Breast epithelium (tissue), 3 donors: ENCODE measurements around the gene TRAPPC13.

Experiments
- POLR2A ChIP-seq: fragments of 450-650 bp; IDR thresholded peaks from one replicate; pipeline ENCODE4 v1.6.1; 2016; ENCODE audit warnings: antibody characterized with exemption, mild to moderate bottlenecking, moderate library complexity
- POLR2AphosphoS5 ChIP-seq, 3 donors: sonication (generic); formaldehyde crosslinking; IDR thresholded peaks; one replicate each; pipeline ENCODE4 v1.6.1; 2017; ENCODE audit warnings: antibody characterized with exemption in 3 of 3
- TF ChIP-seq, protein P1 (sequence below), 3 donors: fragments of 450-650 bp; IDR thresholded peaks; one replicate each; pipeline ENCODE4 v1.5.1; 2016 to 2017; ENCODE audit warnings: antibody characterized with exemption in 3 of 3, mild to moderate bottlenecking in 3 of 3, moderate library complexity in 3 of 3

DNA sequence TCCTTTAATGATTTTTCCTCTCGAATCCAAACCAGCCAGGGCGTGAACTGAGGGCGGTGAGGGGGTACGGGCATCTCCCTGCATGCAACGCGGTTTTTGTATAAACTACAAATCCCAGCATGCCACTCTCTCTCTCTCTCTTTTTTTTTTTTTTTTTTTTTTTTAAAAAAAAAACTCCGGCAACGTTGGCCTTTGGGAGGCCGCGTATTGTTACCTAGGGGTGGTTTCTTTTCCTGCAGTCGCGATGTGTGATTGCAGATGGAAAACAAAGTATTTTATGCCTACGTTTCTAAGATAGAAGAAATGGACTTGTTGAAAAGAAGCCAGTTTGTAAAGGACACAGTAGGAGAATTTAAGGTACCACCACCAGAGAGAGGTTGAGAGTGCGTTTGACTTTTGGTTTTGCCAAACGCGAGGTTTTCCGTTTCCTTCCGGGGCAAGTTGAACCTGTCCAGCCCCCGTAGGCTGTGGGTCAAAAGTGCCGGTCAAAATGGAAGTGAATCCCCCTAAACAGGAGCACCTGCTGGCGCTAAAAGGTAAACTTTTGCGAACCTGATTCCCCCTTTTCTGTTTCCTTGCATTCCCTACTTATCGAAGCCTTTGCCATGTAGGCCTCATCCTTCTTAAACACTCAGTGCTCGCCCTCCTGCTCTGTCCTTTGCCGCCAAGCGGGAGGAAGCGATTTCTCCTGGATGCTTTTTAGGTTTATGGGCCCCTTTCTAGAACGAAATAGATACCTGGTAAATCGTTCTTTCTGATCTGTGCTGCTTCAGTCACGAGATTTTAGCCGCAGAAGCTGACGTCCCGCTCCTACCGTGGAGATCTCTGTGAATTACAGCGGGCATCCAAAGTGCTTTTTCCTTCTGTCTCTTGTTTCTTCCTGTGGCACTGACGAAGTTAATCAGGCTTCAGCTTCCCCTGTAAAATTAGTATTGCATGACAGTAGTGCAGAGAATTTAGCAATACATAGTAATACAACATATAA lies at the start of gene TRAPPC13, which contains the start of gene SHLD3:
- TF ChIP-seq POLR2A, result no peak
- TF ChIP-seq, protein P1, sequence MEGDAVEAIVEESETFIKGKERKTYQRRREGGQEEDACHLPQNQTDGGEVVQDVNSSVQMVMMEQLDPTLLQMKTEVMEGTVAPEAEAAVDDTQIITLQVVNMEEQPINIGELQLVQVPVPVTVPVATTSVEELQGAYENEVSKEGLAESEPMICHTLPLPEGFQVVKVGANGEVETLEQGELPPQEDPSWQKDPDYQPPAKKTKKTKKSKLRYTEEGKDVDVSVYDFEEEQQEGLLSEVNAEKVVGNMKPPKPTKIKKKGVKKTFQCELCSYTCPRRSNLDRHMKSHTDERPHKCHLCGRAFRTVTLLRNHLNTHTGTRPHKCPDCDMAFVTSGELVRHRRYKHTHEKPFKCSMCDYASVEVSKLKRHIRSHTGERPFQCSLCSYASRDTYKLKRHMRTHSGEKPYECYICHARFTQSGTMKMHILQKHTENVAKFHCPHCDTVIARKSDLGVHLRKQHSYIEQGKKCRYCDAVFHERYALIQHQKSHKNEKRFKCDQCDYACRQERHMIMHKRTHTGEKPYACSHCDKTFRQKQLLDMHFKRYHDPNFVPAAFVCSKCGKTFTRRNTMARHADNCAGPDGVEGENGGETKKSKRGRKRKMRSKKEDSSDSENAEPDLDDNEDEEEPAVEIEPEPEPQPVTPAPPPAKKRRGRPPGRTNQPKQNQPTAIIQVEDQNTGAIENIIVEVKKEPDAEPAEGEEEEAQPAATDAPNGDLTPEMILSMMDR (IDR thresholded peaks at IDR 0.05), result peak in 2 of 3 donors; percentile 31 to 38
- TF ChIP-seq POLR2AphosphoS5 (IDR thresholded peaks at IDR 0.05), result peak; percentile 12 to 87 (median 78)
